22Rv1 (cell line): Measurements from ENCODE around the gene KDM4B.

Experiments
- CTCF ChIP-seq: fragments of 450-650 bp; IDR thresholded peaks from 2 replicates; pipeline ENCODE4 v1.5.1; 2017; ENCODE audit warnings: mild to moderate bottlenecking
- ZFX ChIP-seq: fragments of 450-650 bp; IDR thresholded peaks from 2 replicates; pipeline ENCODE4 v1.6.1; 2017; ENCODE audit warnings: antibody characterized with exemption, borderline replicate concordance

- TF ChIP-seq CTCF (no peak), ZFX (no peak)
Measured at GRCh38 chr19:4957981-4958380, 10.9 kb upstream of the KDM4B start.
